ENCODE data around the gene CTRB1.

DNA sequence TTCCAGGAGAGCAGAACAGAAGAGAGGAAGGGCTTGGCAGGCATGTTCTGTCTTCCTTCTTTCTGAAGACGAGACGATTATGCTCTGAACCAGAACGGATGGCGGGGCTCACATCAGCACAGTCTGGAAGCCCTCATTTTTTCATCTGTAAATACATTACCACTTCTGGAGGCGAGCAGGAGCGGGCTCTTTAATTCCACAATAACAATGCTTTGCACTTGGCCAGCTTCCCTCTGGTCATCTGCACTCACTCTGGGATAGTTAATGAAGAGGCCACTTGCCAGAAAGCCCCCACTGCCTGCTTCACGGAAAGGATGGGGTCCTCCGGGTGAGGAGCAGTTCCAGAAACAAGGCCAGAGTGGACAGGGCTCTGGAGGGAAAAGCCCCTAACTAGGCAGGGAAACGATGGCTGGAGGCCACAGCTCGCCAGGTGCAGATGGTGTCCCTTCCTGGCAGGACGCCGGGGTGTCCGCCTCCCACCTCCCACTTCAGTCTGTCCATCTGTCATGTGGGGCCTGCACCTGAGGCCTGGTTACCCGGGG lies 45.7 kb downstream of the CTRB1 start:
- TF ChIP-seq ZNF839 (CRISPR knock-in tag; IDR thresholded peaks at IDR 0.05; ENCODE audit: borderline replicate concordance): no peak
- TF ChIP-seq HNRNPUL1 (IDR thresholded peaks at IDR 0.05; ENCODE audit: low read depth, low read length): no peak
- TF ChIP-seq, protein P1, sequence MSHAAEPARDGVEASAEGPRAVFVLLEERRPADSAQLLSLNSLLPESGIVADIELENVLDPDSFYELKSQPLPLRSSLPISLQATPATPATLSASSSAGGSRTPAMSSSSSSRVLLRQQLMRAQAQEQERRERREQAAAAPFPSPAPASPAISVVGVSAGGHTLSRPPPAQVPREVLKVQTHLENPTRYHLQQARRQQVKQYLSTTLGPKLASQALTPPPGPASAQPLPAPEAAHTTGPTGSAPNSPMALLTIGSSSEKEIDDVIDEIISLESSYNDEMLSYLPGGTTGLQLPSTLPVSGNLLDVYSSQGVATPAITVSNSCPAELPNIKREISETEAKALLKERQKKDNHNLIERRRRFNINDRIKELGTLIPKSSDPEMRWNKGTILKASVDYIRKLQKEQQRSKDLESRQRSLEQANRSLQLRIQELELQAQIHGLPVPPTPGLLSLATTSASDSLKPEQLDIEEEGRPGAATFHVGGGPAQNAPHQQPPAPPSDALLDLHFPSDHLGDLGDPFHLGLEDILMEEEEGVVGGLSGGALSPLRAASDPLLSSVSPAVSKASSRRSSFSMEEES (CRISPR knock-in tag; IDR thresholded peaks at IDR 0.05): no peak
- no peak for TF ChIP-seq KDM6A (CRISPR knock-in tag; IDR thresholded peaks at IDR 0.05; ENCODE audit: low read depth)
- TF ChIP-seq FOXA1 (IDR thresholded peaks at IDR 0.05): no peak
- TF ChIP-seq FOXA1 (CRISPR knock-in tag; IDR thresholded peaks at IDR 0.05): no peak
- TF ChIP-seq, protein P2, sequence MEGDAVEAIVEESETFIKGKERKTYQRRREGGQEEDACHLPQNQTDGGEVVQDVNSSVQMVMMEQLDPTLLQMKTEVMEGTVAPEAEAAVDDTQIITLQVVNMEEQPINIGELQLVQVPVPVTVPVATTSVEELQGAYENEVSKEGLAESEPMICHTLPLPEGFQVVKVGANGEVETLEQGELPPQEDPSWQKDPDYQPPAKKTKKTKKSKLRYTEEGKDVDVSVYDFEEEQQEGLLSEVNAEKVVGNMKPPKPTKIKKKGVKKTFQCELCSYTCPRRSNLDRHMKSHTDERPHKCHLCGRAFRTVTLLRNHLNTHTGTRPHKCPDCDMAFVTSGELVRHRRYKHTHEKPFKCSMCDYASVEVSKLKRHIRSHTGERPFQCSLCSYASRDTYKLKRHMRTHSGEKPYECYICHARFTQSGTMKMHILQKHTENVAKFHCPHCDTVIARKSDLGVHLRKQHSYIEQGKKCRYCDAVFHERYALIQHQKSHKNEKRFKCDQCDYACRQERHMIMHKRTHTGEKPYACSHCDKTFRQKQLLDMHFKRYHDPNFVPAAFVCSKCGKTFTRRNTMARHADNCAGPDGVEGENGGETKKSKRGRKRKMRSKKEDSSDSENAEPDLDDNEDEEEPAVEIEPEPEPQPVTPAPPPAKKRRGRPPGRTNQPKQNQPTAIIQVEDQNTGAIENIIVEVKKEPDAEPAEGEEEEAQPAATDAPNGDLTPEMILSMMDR (CRISPR knock-in tag; IDR thresholded peaks at IDR 0.05): no peak
- no peak for TF ChIP-seq BHLHE40 (IDR thresholded peaks at IDR 0.05; ENCODE audit: low read length)
- TF ChIP-seq SNAI1 (CRISPR knock-in tag; IDR thresholded peaks at IDR 0.05; ENCODE audit: borderline replicate concordance): no peak; the same call in 1 of the 2 replicates
- TF ChIP-seq ESRRA (CRISPR knock-in tag; IDR thresholded peaks at IDR 0.05; ENCODE audit: low read depth): no peak
- no peak for TF ChIP-seq ZNF3 (CRISPR knock-in tag; IDR thresholded peaks at IDR 0.05)
- TF ChIP-seq IKZF1 (IDR thresholded peaks at IDR 0.05): no peak
- no peak; the same call in 1 of the 2 replicates for TF ChIP-seq TAF1 (CRISPR knock-in tag; IDR thresholded peaks at IDR 0.05)
